22Rv1 (cell line): ENCODE measurements around the gene ZNF112.

ENCODE experiments used
- CTCF ChIP-seq: fragments of 450-650 bp; IDR thresholded peaks from 2 replicates; pipeline ENCODE4 v1.5.1; 2017; ENCODE audit warnings: mild to moderate bottlenecking
- ZFX ChIP-seq: fragments of 450-650 bp; IDR thresholded peaks from 2 replicates; pipeline ENCODE4 v1.6.1; 2017; ENCODE audit warnings: antibody characterized with exemption, borderline replicate concordance

- TF ChIP-seq CTCF (no peak), ZFX (no peak)
These were observed 51.8 kb downstream of the ZNF112 start, which contains the start of gene ZNF235 for GRCh38 chr19:44304659-44305193.
